Keratinocyte (primary cell): ENCODE data around the gene AFG3L2.

ENCODE experiments used
- CTCF ChIP-seq, 3 experiments: IDR thresholded peaks in 1 of 3; conservative IDR thresholded peaks in 1 of 3; optimal IDR thresholded peaks in 1 of 3; 2 replicates in 2 of 3; 3 replicates in 1 of 3; pipeline versions ENCODE3 to v1.5.1; 2011; ENCODE audit warnings: low read length in 3 of 3, mild to moderate bottlenecking in 3 of 3, moderate library complexity in 2 of 3, control low read depth in 1 of 3, inconsistent platforms in 1 of 3; ENCODE audit not compliant: insufficient read depth in 2 of 3; ENCODE audit errors: extremely low read depth in 1 of 3
- EZH2 ChIP-seq: IDR thresholded peaks from one replicate; pipeline ENCODE4 v1.6.1; 2012; ENCODE audit warnings: inconsistent platforms, mild to moderate bottlenecking, low read length, moderate library complexity

GRCh38 chr18:12315911-12316310 is 61.1 kb downstream of the AFG3L2 start:
- TF ChIP-seq EZH2 (no peak), CTCF (optimal IDR thresholded peaks at IDR 0.05 in 1 of 3, IDR thresholded peaks at IDR 0.05 in 1 of 3, conservative IDR thresholded peaks at IDR 0.05 in 1 of 3; ENCODE audit: extremely low read depth in 1 of 3, insufficient read depth in 2 of 3, low read length in 3 of 3) (no peak)
